Activated T-helper 17 cell treated with anti-CD3 and anti-CD28 coated beads, Interleukin-2, amount 50 U/mL, for 72 hours (primary cell): ENCODE data around the gene TSHZ2. TPM values are rescaled to one million over a fixed set of nuclear protein-coding genes. Genes with fewer than 3 reads are reported as not detected.

Source experiments
- ATAC-seq: fragments of 150-1000 bp; cut with Tn5 transposase; replicated peaks from 2 replicates; pipeline ENCODE4 v1.10.0; 2021; ENCODE audit warnings: mild to moderate bottlenecking, moderate library complexity
- H3K27ac Mint-ChIP-seq: one replicate; pipeline ENCODE4 v1.8.0; 2022; ENCODE audit warnings: mixed read lengths
- H3K27me3 Mint-ChIP-seq: one replicate; pipeline ENCODE4 v1.8.0; 2022; ENCODE audit warnings: mixed read lengths
- H3K36me3 Mint-ChIP-seq: one replicate; pipeline ENCODE4 v1.8.0; 2022; ENCODE audit warnings: low read depth, mild to moderate bottlenecking, mixed read lengths
- H3K4me1 Mint-ChIP-seq: one replicate; pipeline ENCODE4 v1.8.0; 2022; ENCODE audit warnings: mixed read lengths
- H3K4me3 Mint-ChIP-seq: one replicate; pipeline ENCODE4 v1.8.0; 2022; ENCODE audit warnings: mild to moderate bottlenecking, mixed read lengths
- H3K9me3 Mint-ChIP-seq: one replicate; pipeline ENCODE4 v1.8.0; 2022; ENCODE audit warnings: mixed read lengths
- total RNA-seq, 2 donors: library from RNA; stranded (reverse); gene quantifications; one replicate each; pipeline ENCODE4 v1.2.3, GENCODE V29; 2022

The TSHZ2 gene, protein sequence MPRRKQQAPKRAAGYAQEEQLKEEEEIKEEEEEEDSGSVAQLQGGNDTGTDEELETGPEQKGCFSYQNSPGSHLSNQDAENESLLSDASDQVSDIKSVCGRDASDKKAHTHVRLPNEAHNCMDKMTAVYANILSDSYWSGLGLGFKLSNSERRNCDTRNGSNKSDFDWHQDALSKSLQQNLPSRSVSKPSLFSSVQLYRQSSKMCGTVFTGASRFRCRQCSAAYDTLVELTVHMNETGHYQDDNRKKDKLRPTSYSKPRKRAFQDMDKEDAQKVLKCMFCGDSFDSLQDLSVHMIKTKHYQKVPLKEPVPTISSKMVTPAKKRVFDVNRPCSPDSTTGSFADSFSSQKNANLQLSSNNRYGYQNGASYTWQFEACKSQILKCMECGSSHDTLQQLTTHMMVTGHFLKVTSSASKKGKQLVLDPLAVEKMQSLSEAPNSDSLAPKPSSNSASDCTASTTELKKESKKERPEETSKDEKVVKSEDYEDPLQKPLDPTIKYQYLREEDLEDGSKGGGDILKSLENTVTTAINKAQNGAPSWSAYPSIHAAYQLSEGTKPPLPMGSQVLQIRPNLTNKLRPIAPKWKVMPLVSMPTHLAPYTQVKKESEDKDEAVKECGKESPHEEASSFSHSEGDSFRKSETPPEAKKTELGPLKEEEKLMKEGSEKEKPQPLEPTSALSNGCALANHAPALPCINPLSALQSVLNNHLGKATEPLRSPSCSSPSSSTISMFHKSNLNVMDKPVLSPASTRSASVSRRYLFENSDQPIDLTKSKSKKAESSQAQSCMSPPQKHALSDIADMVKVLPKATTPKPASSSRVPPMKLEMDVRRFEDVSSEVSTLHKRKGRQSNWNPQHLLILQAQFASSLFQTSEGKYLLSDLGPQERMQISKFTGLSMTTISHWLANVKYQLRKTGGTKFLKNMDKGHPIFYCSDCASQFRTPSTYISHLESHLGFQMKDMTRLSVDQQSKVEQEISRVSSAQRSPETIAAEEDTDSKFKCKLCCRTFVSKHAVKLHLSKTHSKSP (N-terminal part only)
- 10 to 100 TPM; 29.8 to 58.2 TPM for total RNA-seq

DNA sequence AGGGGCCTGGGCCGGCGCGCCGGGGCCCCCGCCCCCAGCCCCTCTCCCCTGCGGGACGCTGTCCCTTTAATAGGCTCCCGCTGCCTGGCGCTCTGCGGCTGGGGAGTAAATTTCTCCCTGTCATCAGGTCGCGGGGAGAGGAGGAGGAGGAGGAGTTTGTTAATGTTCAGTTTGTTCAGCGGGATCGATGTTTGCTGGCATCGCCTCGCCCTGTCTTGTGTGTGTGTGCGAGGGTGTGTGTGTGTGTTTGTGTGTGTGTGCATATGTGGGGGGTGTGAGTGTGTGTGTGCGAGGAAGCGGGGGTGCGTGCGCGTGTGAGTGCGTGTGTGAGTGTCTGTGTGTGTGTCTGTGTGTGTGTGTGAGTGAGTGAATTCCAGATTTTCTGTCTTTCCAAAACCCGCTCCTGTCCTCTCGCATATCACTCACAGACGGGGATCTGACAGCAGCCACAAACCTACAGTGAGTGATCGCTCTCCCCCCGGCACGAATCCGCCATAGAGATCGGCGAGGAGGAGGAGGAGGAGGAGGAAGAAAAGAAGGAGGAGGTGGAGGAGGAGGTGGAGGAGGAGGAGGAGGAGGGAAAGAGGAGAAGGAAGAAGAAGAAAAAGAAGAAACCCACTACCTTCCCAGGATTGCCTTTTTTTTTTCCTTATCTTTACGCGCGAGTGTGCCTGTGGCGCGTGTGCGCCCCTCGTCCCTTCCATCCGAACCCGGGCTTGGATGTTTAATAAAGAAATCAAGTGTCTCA, at the start of gene TSHZ2:
Gene TSHZ2 (plus strand): TSS at position 169 of the 748 bp plus-strand sequence. CDS start 936 bp downstream, outside the sequence.
- Mint-ChIP-seq H3K27me3 (peaks cover 14% of the 10 kb centered on the region), H3K36me3 (peaks cover 52% of the 10 kb centered on the region), H3K4me1 (peaks cover 19% of the 10 kb centered on the region), H3K27ac (peak within 1 kb of the TSS; percentile 97), H3K9me3 (no peaks in the 10 kb centered on the region), H3K4me3 (peak within 1 kb of the TSS; percentile 87)
- ATAC-seq = peak; percentile 47

DNA sequence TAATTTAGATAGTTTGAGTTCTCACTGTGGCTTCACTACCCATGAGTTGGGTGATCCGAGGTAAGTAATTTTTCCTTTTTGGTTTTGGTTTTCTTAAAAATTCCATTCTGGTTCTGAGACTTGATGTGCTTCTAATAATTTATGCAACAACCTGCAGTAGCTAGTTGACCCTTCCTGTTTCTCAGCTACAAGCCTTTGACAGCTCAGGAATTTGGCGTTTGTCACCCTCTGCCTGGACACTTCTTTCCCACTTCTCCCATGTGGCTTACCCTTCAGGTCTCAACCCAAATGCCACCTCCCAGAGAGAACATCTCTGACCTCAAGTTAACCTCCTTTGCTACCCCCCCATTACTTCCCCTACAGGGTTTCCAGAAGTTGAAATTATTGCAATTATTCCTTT, 49.7 kb upstream of the TSHZ2 start:
- no peaks in the 10 kb centered on the region for H3K9me3 Mint-ChIP-seq
- H3K4me1 Mint-ChIP-seq = peaks cover 5% of the 10 kb centered on the region
- H3K27ac Mint-ChIP-seq = no peak overlapping the region
- H3K36me3 Mint-ChIP-seq = no peaks in the 10 kb centered on the region
- no peak overlapping the region for H3K4me3 Mint-ChIP-seq
- H3K27me3 Mint-ChIP-seq = peaks cover 10% of the 10 kb centered on the region
- no peak for ATAC-seq

DNA sequence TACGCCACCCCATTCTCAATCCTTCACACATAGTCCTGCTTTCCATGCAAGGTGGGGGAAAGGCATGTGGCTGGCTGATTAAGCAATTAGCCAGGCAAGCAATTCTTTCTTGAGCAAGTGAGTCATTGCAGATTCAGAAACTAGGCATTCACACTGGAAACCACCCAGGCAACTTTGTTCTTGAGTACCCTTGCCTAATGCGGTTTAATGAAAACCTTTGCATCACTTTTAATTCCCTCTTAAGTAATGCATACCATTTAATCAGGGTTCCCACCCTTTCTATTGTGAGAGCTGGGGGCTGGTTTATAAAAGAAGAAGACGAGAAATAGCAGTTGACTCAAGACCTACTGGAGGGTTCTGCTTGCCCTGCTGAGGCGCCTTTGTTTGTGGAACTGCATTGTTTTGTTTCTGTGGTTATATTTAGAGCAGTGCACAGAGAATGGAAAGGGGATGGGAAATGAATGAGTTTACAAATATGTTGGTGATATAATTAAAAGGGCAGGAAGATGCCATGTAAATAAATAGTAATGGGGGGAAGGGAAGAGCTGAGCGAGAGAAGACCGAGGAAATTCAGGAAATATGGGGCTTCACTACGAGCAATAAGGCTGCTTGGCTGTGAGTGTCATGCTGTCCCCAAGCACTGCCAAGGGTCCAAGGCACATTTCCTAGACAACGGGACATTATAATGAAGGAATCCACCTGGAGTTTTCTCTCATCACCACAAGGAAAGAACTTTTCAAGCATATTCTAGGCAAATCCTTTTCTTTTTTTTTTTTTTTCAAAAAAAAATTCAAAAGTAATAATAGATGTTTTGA, 48.8 kb upstream of the TSHZ2 start:
- Mint-ChIP-seq H3K4me3 (no peak overlapping the region), H3K27ac (no peak overlapping the region)

DNA sequence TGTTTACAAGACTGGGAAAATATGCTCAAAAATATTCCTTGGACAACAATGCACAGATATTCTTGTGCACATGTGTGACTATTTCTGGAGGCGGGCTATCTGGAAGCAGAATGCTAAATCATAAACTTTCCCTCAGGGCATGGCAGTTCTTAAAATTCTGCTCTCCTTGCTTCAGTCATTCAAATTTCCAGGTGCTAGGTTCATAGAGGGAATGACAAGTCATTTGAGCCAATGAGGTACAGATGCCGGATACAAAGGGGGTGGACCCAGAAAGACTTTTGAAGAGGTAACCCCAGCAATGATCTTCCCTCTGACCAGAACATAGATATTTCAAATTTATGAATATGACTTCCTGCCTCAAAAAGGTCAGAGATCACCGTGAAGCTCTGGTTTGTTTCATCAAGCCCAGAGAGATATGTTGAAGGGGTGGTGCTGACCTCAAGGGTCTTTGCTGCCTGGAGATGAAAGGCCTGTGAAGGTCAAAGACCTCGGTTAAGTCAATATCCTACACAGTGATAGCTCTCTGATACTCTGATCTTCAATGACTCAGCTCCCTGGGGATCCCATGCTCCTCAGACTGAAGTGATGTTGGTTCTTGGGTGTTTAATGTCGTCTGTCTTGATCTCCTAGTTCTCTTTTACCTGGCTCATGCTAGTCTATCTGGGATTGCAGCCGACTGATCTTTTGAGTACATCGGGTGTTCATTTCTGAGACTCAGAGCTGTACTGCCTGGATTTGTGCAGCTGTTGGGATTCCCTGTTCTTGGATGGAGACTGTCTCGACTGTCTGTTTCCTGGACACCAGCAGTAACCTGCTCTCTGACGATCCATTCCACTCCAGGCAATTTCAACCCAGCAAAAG, 47.5 kb upstream of the TSHZ2 start:
- peaks cover 10% of the 10 kb centered on the region for H3K27me3 Mint-ChIP-seq
- H3K27ac Mint-ChIP-seq = no peak overlapping the region
- no peaks in the 10 kb centered on the region for H3K36me3 Mint-ChIP-seq
- no peak overlapping the region for H3K4me3 Mint-ChIP-seq
- peaks cover 5% of the 10 kb centered on the region for H3K4me1 Mint-ChIP-seq
- no peak for ATAC-seq
- no peaks in the 10 kb centered on the region for H3K9me3 Mint-ChIP-seq

More for the DNA sequence above, 48.8 kb upstream of the TSHZ2 start:
- H3K36me3 Mint-ChIP-seq = no peaks in the 10 kb centered on the region
- peaks cover 10% of the 10 kb centered on the region for H3K27me3 Mint-ChIP-seq
- peak; percentile 65 for ATAC-seq
- H3K4me1 Mint-ChIP-seq = peaks cover 5% of the 10 kb centered on the region
- no peaks in the 10 kb centered on the region for H3K9me3 Mint-ChIP-seq

DNA sequence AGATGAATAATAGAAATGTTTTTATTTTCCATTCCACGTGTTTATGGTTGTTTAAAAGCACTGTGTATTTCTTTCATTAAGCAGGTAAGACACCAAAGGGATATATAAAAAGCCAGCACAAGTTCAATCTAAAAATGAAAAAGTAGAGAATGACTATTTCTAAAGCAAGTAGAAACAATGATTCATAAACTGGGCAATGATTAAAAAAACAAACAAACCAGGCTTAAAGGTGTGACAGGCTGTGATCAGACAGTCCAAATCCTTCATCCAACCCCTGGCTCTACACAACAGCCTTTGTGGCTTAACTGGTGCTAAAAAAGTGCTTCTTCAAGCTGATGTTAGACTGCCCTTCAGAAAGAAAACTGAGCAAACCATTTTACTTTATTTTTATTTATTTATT, 45.7 kb upstream of the TSHZ2 start:
- ATAC-seq = peak; percentile 31
- H3K9me3 Mint-ChIP-seq = no peaks in the 10 kb centered on the region

DNA sequence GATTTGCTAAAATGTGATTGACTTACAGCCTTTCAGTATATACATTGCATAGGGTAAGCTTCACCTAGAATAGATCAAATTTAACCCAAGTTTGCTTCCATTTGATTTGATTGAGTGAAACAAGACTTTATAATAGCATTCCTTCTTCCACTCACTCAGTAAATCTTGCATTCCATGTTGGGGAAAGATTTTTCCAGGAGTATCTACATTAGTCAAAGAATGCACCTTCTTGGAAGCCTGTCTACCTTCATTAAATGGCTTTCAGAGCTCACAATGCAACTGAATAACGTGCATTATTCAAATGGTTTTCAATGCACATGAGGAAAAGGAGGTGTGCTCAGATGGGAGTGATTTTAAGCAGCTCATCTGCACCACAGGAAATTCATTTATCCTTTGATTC, 38.3 kb upstream of the TSHZ2 start:
- H3K36me3 Mint-ChIP-seq = no peaks in the 10 kb centered on the region
- ATAC-seq = no peak
- H3K27ac Mint-ChIP-seq = no peak overlapping the region
- no peak overlapping the region for H3K4me3 Mint-ChIP-seq
- H3K4me1 Mint-ChIP-seq = no peaks in the 10 kb centered on the region
- peaks cover 3% of the 10 kb centered on the region for H3K27me3 Mint-ChIP-seq
- no peaks in the 10 kb centered on the region for H3K9me3 Mint-ChIP-seq

More for the DNA sequence above, 45.7 kb upstream of the TSHZ2 start:
- Mint-ChIP-seq H3K36me3 (no peaks in the 10 kb centered on the region), H3K4me1 (peaks cover 5% of the 10 kb centered on the region), H3K27me3 (peaks cover 7% of the 10 kb centered on the region), H3K27ac (no peak overlapping the region), H3K4me3 (no peak overlapping the region)

DNA sequence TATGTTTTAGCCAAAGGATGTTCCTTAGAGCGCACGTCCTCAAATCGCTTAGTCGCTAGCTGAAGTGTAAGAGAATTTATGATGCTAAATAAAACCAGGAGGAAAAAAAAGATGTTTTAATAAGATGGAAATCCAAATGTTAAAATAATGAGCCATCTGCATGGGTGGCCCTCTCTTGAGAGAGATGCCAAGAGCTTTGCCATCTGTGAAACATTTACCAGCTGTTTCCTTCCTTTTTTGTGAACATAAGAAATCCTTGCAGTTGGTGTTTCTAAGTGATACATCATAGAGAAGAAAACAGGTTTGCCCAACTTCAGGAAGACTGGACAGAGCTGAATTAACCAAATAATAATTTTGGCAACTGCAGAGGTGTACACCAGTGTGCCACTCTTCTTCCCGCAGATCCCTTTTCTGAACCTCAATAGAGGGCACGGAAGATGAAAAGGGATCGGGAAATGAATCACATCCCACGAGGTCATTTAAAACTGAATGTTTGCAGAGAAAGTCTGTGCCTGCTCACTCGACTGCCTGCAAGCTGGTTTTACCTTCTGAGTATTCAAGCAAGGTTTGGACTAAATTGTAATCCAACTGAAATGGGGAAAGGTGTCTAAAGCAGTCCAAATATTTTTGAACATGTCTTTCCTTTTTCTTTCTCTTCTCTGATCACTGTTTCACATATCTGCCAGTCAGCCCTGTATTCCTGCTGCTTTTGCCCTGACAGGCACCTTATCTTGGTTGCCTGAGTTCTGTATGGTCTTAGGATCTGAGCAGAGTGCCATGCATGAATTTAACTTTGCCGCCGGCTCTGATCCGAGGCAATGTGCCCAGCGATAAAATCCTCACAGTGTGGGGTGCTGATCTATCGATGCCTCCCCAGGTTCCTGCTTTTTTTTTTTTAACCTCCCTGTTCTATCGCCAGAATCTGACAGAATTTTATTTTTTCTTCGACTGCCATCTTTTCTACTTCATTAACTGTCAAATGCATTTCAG, 35.5 kb upstream of the TSHZ2 start:
- ATAC-seq = no peak
- Mint-ChIP-seq H3K27ac (no peak overlapping the region), H3K36me3 (no peaks in the 10 kb centered on the region), H3K4me1 (no peaks in the 10 kb centered on the region), H3K9me3 (no peaks in the 10 kb centered on the region), H3K4me3 (no peak overlapping the region), H3K27me3 (peaks cover 3% of the 10 kb centered on the region)

DNA sequence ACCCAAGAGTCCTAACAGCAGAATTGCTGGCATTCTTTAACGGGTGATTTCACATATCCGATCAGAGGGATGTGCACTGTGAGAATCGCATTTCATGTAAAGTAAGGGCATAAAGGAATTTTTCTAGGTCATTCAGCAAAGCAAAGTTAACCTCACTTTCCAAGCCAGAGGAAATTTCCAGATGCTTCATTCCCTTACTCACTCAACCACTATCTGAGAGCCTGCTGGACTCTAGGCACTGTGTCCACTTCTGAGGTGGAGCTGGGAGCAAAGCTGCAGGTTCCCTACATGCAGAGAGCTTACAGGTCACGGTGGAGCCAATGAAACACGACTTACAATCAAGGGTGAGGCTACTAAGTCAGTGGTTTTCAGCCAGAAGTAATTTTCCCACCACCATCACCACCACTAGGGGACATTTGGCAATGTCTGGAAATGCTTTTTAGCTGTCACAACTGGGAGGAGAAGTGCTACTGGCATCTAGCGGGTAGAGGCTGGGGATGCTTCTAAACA, 34.5 kb upstream of the TSHZ2 start:
- Mint-ChIP-seq H3K27ac (no peak overlapping the region), H3K27me3 (peaks cover 3% of the 10 kb centered on the region), H3K36me3 (no peaks in the 10 kb centered on the region), H3K9me3 (no peaks in the 10 kb centered on the region), H3K4me3 (no peak overlapping the region), H3K4me1 (no peaks in the 10 kb centered on the region)
- no peak for ATAC-seq

DNA sequence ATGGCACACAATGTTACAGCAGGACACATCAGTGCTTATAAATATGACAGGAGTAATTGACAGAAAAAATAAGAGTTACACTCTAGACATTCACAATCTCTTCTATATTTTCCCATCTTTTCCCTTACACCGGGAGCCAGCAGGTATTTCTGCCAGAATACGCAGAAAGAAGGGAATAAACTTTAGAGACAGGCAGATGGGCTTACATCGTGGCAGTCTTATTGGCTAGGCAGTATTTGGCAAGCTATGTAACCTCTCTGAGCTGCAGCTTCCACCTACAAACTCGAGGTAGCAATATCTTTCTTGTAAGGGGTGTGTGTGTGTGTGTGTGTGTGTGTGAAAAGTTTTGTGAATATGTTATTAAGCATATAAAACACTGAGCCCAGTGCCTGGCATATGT, 33.0 kb upstream of the TSHZ2 start:
- H3K27ac Mint-ChIP-seq = no peak overlapping the region
- no peak for ATAC-seq
- no peaks in the 10 kb centered on the region for H3K4me1 Mint-ChIP-seq
- no peaks in the 10 kb centered on the region for H3K9me3 Mint-ChIP-seq
- no peaks in the 10 kb centered on the region for H3K36me3 Mint-ChIP-seq
- H3K4me3 Mint-ChIP-seq = no peak overlapping the region
- H3K27me3 Mint-ChIP-seq = peaks cover 3% of the 10 kb centered on the region

DNA sequence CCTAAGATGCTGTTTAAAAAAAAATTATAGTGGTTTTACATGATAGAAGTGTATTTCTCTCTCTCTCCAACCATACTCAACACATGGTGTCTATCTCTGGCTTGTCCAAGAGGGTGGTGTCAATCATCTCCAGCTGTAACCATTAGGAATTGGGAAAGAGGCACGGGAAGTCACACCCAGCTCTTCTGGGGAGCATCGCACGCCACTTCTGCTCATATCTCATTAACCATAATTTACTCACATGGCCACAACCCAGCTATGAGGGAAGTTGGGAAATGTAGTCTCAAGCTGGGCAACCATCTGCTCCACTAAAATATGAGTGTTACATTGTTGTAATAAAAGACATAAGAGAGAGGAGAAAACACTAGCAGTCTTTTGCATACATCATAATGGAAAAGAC, 30.4 kb upstream of the TSHZ2 start:
- Mint-ChIP-seq H3K4me3 (no peak overlapping the region), H3K4me1 (no peaks in the 10 kb centered on the region), H3K27me3 (peaks cover 3% of the 10 kb centered on the region), H3K36me3 (no peaks in the 10 kb centered on the region), H3K9me3 (no peaks in the 10 kb centered on the region), H3K27ac (no peak overlapping the region)
- no peak for ATAC-seq

DNA sequence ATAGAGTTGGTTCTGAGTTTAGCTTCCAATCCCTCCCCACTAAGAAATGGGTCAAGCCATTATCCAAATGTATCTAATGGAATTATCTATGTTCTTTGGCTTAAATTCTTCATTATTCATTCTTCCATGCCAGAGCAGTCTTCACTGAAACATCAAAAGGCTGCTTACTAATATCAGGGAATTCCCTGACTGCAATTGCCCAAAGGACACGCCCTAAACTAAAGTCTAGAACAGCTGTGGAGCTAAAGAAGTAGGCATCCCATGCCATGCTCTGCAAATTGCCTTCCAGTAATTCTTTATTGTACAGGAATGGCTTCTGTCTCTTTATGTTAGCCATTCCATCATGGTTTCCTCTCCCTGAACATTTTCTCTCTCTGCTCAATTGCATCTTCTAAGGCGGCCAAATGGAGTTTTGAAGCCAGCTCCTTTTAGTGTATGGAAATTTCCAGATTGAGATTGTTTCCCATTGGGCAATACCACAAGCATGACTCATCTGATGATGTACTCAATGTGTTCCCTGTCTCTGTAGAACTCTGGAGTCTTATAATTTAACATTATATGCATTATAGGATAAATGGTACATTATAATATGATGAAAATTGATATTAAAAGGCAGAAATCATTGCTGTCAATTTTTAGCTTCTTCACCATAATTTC, 28.8 kb upstream of the TSHZ2 start:
- H3K4me3 Mint-ChIP-seq = no peak overlapping the region
- no peak for ATAC-seq

More for the DNA sequence above, 28.8 kb upstream of the TSHZ2 start:
- no peaks in the 10 kb centered on the region for H3K36me3 Mint-ChIP-seq
- no peaks in the 10 kb centered on the region for H3K4me1 Mint-ChIP-seq
- H3K27me3 Mint-ChIP-seq = no peaks in the 10 kb centered on the region
- H3K27ac Mint-ChIP-seq = no peak overlapping the region
- no peaks in the 10 kb centered on the region for H3K9me3 Mint-ChIP-seq
